MV-4-11 (cell line): ENCODE measurements around the gene RAB3C.
"Not testable (repeated sequence)": the region's sequence is repeated elsewhere in the genome, so short reads cannot be mapped to it uniquely, and the experiment has no call there.

Experiments used
- DNase-seq: peaks from one replicate; lab custom pipeline; 2025; lab: John Stamatoyannopoulos, UW

The RAB3C gene

GRCh38 chr5:58675341-58675740, 92.5 kb downstream of the RAB3C start:
- no peak for DNase-seq

GRCh38 chr5:58677650-58678049, 94.8 kb downstream of the RAB3C start:
- no peak for DNase-seq

- DNase-seq, result no peak
Observed at GRCh38 chr5:58680503-58680902, 97.6 kb downstream of the RAB3C start.

GRCh38 chr5:58681943-58682342, 99.1 kb downstream of the RAB3C start:
- no peak for DNase-seq

GRCh38 chr5:58683567-58683966, 100.7 kb downstream of the RAB3C start:
- DNase-seq, result no peak

GRCh38 chr5:58687079-58687478, 104.2 kb downstream of the RAB3C start:
- no peak for DNase-seq

GRCh38 chr5:58687595-58687994, 104.7 kb downstream of the RAB3C start:
- no peak for DNase-seq

- not testable (repeated sequence) for DNase-seq
Observed at GRCh38 chr5:58699088-58699761, 116.3 kb downstream of the RAB3C start.

GRCh38 chr5:58699762-58700118, 116.9 kb downstream of the RAB3C start:
- no peak for DNase-seq

GRCh38 chr5:58703925-58704555, 121.2 kb downstream of the RAB3C start:
- DNase-seq, result no peak

GRCh38 chr5:58706736-58707135, 123.9 kb downstream of the RAB3C start:
- DNase-seq, result no peak

- no peak for DNase-seq
Observed at GRCh38 chr5:58708456-58708855, 125.6 kb downstream of the RAB3C start.

GRCh38 chr5:58710425-58710824, 127.5 kb downstream of the RAB3C start:
- DNase-seq, result not testable (repeated sequence)

- DNase-seq, result no peak
Observed at GRCh38 chr5:58710871-58711270, 128.0 kb downstream of the RAB3C start.

- DNase-seq, result no peak
Observed at GRCh38 chr5:58711965-58712364, 129.1 kb downstream of the RAB3C start.

- DNase-seq, result no peak
Observed at GRCh38 chr5:58714046-58714445, 131.2 kb downstream of the RAB3C start.

GRCh38 chr5:58715997-58716656, 133.3 kb downstream of the RAB3C start:
- no peak for DNase-seq

- DNase-seq, result no peak
Observed at GRCh38 chr5:58716713-58717112, 133.8 kb downstream of the RAB3C start.

- DNase-seq, result no peak
Observed at GRCh38 chr5:58717303-58718007, 134.6 kb downstream of the RAB3C start.

- no peak for DNase-seq
Observed at GRCh38 chr5:58718269-58718978, 135.5 kb downstream of the RAB3C start.

- no peak for DNase-seq
Observed at GRCh38 chr5:58722160-58722559, 139.3 kb downstream of the RAB3C start.

- DNase-seq, result no peak
Observed at GRCh38 chr5:58724992-58725391, 142.1 kb downstream of the RAB3C start.
